OCI-LY1 (cell line): Measurements from ENCODE around the gene CCDC57.

Experiments used
- CTCF ChIP-seq: fragments of 200-600 bp; sonication (generic), shearing (Covaris generic); IDR thresholded peaks from 2 replicates; pipeline ENCODE4 v1.5.1; 2017; ENCODE audit warnings: mild to moderate bottlenecking, antibody characterized with exemption, low read length, moderate library complexity, mixed read lengths
- EZH2 ChIP-seq: fragments of 200-600 bp; sonication (generic), shearing (Covaris generic); IDR thresholded peaks from 2 replicates; pipeline ENCODE4 v1.8.0; 2017; ENCODE audit warnings: borderline replicate concordance, mixed run types, mild to moderate bottlenecking, antibody characterized with exemption, low read length, moderate library complexity, mixed read lengths

- no peak for TF ChIP-seq CTCF
- TF ChIP-seq EZH2 = no peak
Measured at GRCh38 chr17:82055023-82055964, 157.3 kb downstream of the CCDC57 start.
